Nucleus accumbens (tissue), 56 donors: Measurements from ENCODE around the gene ACADL.

Experiments used
- DNase-seq, 56 donors: peaks; one replicate each; lab custom pipeline; 2025; lab: John Stamatoyannopoulos, UW

The ACADL gene

GRCh38 chr2:210171309-210172218 lies 53.7 kb downstream of the ACADL start, which contains the start of gene KANSL1L:
Gene KANSL1L, minus strand, starts transcription at chr2:210171409. Its CDS starts 16,827 bp downstream, at chr2:210154582.
- DNase-seq, result peak; percentile 83 to 99 (median 97)

- DNase-seq, result peak; percentile 61 to 99 (median 96)
Observed at GRCh38 chr2:210170446-210171303, 54.6 kb downstream of the ACADL start.

GRCh38 chr2:210170196-210170445 lies 55.1 kb downstream of the ACADL start:
- DNase-seq, result no peak

DNA sequence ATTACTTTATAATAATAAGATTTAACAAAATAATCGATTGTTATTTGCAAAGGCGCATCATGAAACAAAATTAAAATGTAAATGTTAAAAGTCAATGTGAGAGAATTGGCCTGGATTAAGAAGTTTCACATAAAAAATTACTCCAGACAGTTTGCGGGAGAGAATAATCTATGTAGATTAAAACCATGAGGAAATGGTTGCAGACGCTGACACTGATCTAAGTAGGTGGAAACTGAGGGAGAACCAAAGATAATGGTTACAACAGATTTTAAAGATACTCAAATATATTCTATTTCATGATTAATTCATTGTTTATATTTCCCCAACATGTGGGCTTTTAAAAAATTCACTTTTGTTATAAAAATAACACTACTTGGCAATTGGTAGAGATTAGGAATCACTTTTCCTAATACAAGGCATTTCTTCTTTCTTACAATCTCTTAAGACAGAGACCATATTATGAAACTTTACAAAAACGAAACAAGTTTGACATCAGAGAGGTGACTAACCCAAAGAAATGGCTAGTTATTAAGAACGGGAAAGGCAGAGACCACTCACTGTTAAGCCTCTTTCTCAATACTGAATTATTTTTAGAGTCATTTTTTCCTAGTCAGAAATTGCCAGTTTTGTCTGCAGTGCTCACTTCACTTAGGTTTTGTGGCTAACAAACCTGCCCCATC lies 55.6 kb downstream of the ACADL start:
- no peak for DNase-seq

DNA sequence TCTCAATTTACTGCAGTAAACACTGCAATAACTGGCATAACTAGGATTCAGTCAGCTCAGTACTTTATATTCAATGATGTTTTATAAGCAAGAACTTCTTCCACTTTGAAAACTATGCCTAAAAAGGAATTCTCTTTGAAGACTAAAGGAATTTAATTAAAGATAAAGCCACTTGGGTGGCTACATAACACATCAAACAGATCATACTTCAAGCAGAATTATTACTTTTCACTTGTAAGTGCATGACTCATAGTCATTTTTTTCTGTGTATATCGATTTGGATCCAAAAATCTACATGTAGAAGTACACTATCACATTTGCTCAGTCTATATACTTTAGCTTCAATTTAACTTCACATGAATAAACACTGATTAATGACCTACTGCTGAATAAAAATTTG lies 58.0 kb downstream of the ACADL start:
- no peak for DNase-seq

DNA sequence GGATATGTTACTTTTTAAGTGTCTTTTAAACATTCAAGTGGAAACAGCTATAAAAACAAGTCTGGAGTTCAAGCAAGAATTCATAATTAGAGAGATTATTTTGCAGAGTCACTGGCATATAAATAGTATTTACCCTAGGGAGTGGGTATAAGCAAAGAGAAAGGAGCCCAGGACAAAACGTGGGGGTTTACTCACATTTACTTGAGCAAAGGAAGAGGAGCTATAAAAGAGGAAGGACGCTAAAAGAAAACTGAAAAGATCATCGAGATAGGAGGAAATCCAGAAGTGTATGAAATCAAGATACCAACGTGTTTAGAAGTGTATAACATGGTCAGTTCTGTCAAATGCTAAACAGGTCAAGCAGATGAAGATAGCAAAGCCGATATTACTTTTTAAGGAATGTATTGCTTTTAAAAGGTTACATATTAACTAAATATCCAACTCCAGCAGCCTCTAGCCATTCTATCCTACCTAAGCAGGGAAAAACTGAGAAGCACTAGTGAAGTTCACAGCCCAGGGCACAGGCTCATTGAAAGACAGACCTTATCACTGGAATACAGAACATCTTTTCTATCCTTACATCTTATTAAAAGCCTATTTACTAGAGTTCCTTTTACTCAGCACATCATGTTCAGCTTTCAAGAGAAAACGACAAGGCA lies 62.7 kb downstream of the ACADL start:
- DNase-seq, result no peak

DNA sequence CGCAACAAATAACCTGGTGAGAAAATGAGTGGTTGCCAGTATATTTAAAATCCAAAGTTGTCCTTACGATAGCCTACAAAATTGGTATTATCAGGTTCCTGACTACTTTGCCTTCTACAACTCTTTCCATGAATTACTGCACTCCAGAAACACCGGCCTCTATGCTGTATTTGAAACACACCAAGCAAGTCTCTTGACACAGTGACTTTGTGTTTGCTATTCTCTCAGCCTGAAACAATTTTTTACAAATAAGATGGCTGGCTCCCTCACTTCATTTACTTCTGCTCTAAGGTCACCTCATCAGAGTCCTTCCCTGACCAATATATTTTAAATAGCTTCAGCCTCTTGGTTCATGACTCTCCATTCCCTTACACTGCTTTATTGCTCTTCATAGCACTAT lies 66.2 kb downstream of the ACADL start:
- DNase-seq, result no peak

DNA sequence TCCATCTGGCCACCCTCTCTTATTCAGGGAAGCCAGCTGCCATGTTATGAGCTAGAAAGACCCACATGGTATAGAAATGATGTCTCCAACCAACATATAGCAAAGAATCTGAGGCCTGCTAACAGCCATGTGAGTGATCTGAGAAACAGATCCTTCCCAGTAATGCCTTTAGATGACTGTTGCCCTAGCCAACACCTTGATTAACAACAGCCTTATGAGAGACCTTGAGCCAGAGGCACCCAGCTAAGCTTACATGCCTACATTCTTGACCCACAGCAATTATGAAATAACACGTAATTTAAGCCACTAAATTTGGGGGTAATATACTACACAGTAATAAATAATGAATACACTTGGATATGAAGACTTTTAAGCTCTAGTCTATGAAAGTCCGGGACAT lies 67.0 kb downstream of the ACADL start:
- no peak for DNase-seq

- DNase-seq, result no peak
Observed at GRCh38 chr2:210157526-210157925, 67.7 kb downstream of the ACADL start.

DNA sequence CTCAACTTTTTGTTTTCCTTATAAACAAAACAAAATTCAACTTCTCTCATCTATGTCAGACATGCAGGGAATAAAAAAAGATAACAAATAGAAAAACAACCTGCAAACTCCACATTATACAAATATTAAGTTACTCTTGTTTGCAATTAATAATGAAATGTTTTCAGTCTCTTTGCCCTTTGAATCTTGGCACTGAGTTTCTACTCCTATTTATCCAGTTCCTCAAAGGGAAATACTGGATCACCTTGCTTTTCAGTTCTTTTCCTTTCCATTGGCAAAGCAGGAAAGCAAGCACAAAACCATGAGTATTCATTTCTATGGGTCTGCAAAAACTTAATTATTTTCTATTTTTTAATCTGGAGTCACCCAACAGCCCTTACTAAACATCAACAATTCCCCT lies 77.6 kb downstream of the ACADL start:
- DNase-seq, result no peak
